Mucosa of descending colon (tissue), 3 donors: ENCODE data around the gene ISOC2. TPM values are rescaled to one million over a fixed set of nuclear protein-coding genes. Genes with fewer than 3 reads are reported as not detected.

Experiments
- ATAC-seq: fragments of 200-7000 bp; cut with Tn5 transposase; one replicate; pipeline ENCODE4 v1.9.1; 2020; ENCODE audit warnings: mild to moderate bottlenecking, moderate library complexity
- DNase-seq, 3 donors: peaks; one replicate each; pipeline ENCODE4 v3.0.0-alpha.2; 2020
- H3K36me3 ChIP-seq: fragments of 200-600 bp; one replicate; pipeline ENCODE4 v1.8.0; 2021; ENCODE audit warnings: low read depth, mild to moderate bottlenecking
- H3K4me1 ChIP-seq: fragments of 200-600 bp; one replicate; pipeline ENCODE4 v1.8.0; 2021; ENCODE audit warnings: low read depth, mild to moderate bottlenecking
- H3K4me3 ChIP-seq: fragments of 200-600 bp; one replicate; pipeline ENCODE4 v1.8.0; 2021; ENCODE audit warnings: mild to moderate bottlenecking
- H3K9me3 ChIP-seq: fragments of 200-600 bp; one replicate; pipeline ENCODE4 v1.8.0; 2021; ENCODE audit warnings: mild to moderate bottlenecking
- intact Hi-C, 2 donors: fragments of 100-400 bp; cut with DNase I in 1 of 2; cut with micrococcal nuclease in 1 of 2; formaldehyde crosslinking; loops; one replicate each; pipeline versions ENCODE4 v1.11.0 to v1.11.1; 2022; cut with DNase I, micrococcal nuclease
- total RNA-seq, 3 donors: library from RNA; stranded (reverse); fragmentation: NEBNext Ultra II Directional in 2 of 3; extraction: Animal tissue kit (Norgen Biotek cat#: 25700) in 2 of 3; gene quantifications; one replicate each; pipeline versions ENCODE4 v1.2.1 to v1.2.4, GENCODE V29; 2021 to 2023
- TF ChIP-seq, protein P1 (sequence below): fragments of 200-600 bp; IDR thresholded peaks from one replicate; pipeline ENCODE4 v1.8.0; 2022; ENCODE audit warnings: antibody characterized with exemption, mild to moderate bottlenecking
- donor health status: DM: no; HTN: no; CAD: no; lungs with moderate emphysema.
- donor health status: DM: no; HTN: no; CAD: no.
- donor health status: DM: no; HTN: yes; CAD: no.

ISOC2 gene
- total RNA-seq, 3 donors from 2014 or later: 65.8 to 88.4 (median 86.9) TPM

DNA sequence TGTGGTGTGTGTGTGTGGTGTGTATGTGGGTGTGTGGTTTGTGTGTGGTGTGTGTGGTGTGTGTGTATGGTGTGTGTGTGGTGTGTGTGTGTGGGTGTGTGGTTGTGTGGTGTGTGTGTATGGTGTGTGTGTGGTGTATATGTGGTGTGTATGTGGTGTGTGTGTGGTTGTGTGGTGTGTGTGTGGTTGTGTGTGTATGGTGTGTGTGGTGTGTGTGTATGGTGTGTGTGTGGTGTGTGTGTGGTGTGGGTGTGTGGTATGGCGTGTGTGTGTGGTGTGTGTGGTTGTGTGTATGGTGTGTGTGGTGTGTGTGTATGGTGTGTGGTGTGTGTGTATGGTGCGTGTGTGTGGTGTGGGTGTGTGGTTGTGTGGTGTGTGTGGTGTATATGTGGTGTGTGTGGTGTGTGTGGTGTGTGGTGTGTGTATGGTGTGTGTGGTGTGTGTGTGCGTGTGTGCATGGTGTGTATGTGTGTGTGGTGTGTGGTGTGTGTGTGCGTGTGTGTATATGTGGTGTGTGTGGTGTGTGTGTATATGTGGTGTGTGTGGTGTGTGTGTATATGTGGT lies 27.0 kb downstream of the ISOC2 start:
- DNase-seq (no peak), ATAC-seq (no peak)
- Histone ChIP-seq H3K4me1 (no peaks in the 10 kb centered on the region), H3K9me3 (no peaks in the 10 kb centered on the region), H3K4me3 (no peak overlapping the region), H3K36me3 (no peaks in the 10 kb centered on the region)
- TF ChIP-seq, protein P1, sequence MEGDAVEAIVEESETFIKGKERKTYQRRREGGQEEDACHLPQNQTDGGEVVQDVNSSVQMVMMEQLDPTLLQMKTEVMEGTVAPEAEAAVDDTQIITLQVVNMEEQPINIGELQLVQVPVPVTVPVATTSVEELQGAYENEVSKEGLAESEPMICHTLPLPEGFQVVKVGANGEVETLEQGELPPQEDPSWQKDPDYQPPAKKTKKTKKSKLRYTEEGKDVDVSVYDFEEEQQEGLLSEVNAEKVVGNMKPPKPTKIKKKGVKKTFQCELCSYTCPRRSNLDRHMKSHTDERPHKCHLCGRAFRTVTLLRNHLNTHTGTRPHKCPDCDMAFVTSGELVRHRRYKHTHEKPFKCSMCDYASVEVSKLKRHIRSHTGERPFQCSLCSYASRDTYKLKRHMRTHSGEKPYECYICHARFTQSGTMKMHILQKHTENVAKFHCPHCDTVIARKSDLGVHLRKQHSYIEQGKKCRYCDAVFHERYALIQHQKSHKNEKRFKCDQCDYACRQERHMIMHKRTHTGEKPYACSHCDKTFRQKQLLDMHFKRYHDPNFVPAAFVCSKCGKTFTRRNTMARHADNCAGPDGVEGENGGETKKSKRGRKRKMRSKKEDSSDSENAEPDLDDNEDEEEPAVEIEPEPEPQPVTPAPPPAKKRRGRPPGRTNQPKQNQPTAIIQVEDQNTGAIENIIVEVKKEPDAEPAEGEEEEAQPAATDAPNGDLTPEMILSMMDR: no peak
- intact Hi-C loops: no loop called here

- Histone ChIP-seq H3K9me3 (no peaks in the 10 kb centered on the region), H3K4me3 (no peak overlapping the region), H3K4me1 (no peaks in the 10 kb centered on the region), H3K36me3 (no peaks in the 10 kb centered on the region)
- TF ChIP-seq, protein P1: no peak
- DNase-seq: no peak
- intact Hi-C loops: no loop called here
- no peak for ATAC-seq
These were observed 28.1 kb downstream of the ISOC2 start for GRCh38 chr19:55433292-55433691.

GRCh38 chr19:55432241-55432959 lies 29.0 kb downstream of the ISOC2 start:
- DNase-seq (no peak), ATAC-seq (no peak)
- Histone ChIP-seq H3K4me1 (no peaks in the 10 kb centered on the region), H3K9me3 (no peaks in the 10 kb centered on the region), H3K36me3 (no peaks in the 10 kb centered on the region), H3K4me3 (no peak overlapping the region)
- TF ChIP-seq, protein P1: no peak
- intact Hi-C loops: no loop called here

DNA sequence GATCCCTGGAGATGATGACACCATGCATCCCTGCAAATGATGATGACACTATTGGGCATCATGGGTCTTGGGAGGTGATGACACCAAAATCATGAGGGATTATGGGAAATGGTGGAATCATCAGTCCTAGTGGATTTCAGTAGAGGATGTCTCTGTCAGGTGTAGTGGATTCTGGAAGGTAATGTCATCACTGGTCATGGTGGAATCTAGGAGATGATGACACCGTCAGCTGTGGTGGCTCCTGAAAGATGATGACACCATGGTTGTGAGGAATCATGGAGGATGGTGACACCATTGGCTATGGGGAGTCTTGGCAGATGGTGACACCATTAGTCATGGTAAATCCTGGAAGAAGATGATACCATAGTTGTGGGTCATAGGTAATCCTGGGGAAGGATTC lies 30.3 kb downstream of the ISOC2 start:
- intact Hi-C loops: no loop called here
- no peak for ATAC-seq
- Histone ChIP-seq H3K36me3 (no peaks in the 10 kb centered on the region), H3K4me3 (no peak overlapping the region), H3K4me1 (no peaks in the 10 kb centered on the region), H3K9me3 (no peaks in the 10 kb centered on the region)
- DNase-seq: no peak
- TF ChIP-seq, protein P1: no peak

GRCh38 chr19:55426042-55426441 lies 35.4 kb downstream of the ISOC2 start:
- H3K4me1 ChIP-seq: no peaks in the 10 kb centered on the region
- DNase-seq (no peak), ATAC-seq (no peak)
- no peak overlapping the region for H3K4me3 ChIP-seq
- no peaks in the 10 kb centered on the region for H3K9me3 ChIP-seq
- TF ChIP-seq, protein P1: no peak
- H3K36me3 ChIP-seq: no peaks in the 10 kb centered on the region
- intact Hi-C loops: no loop called here
